Measurements from ENCODE around the gene ABHD3.
"Not testable (repeated sequence)": the region's sequence is repeated elsewhere in the genome, so short reads cannot be mapped to it uniquely, and the experiment has no call there.

ABHD3 gene

GRCh38 chr18:21650311-21650710 lies 54.3 kb downstream of the ABHD3 start:
- no peak for DNase-seq

- DNase-seq = not testable (repeated sequence)
Observed at GRCh38 chr18:21640375-21640774, 64.2 kb downstream of the ABHD3 start.

GRCh38 chr18:21638822-21639221 lies 65.8 kb downstream of the ABHD3 start:
- no peak for DNase-seq

- DNase-seq = no peak
Observed at GRCh38 chr18:21636769-21637168, 67.8 kb downstream of the ABHD3 start.

GRCh38 chr18:21634588-21635199 lies 69.9 kb downstream of the ABHD3 start:
- no peak for DNase-seq

- DNase-seq = no peak
Observed at GRCh38 chr18:21632393-21632792, 72.2 kb downstream of the ABHD3 start.

- DNase-seq = no peak
Observed at GRCh38 chr18:21629089-21629832, 75.3 kb downstream of the ABHD3 start.

- DNase-seq = not testable (repeated sequence)
Observed at GRCh38 chr18:21621640-21622039, 82.9 kb downstream of the ABHD3 start.

GRCh38 chr18:21612125-21613039 lies 92.2 kb downstream of the ABHD3 start, which contains the start of gene SNRPD1:
Gene SNRPD1 (plus strand): TSS chr18:21612314. CDS start chr18:21612430, 116 bp downstream.
- DNase-seq = peak; percentile 77

- DNase-seq = not testable (repeated sequence)
Observed at GRCh38 chr18:21611401-21612124, 93.0 kb downstream of the ABHD3 start.

GRCh38 chr18:21605213-21605612 lies 99.4 kb downstream of the ABHD3 start:
- DNase-seq = no peak

GRCh38 chr18:21604671-21605070 lies 99.9 kb downstream of the ABHD3 start:
- DNase-seq = no peak

GRCh38 chr18:21602299-21602587 lies 102.3 kb downstream of the ABHD3 start:
- no peak for DNase-seq

All from effector CD8-positive, alpha-beta T cell (primary cell).